SK-N-SH (cell line): Measurements from ENCODE around the gene PFDN5. TPM values are rescaled to one million over a fixed set of nuclear protein-coding genes. Genes with fewer than 3 reads are reported as not detected.

Source experiments
- CTCF ChIA-PET: fragments of 300-600, 350-600 bp; formaldehyde crosslinking; extraction: SDS; loops from one replicate; lab custom pipeline; 2021; lab: Yijun Ruan, JAX
- POLR2A ChIA-PET: fragments of 350-600 bp; sonication (Branson Sonifier 250); formaldehyde crosslinking; extraction: SDS; loops from one replicate; lab custom pipeline; 2020; ENCODE audit warnings: antibody characterized with exemption, inconsistent platforms; lab: Yijun Ruan, JAX
- DNase-seq: peaks from one replicate; pipeline ENCODE4 v3.0.0; 2012
- H2AFZ ChIP-seq: fragments of 200-600 bp; sonication (generic); 2 replicates; pipeline ENCODE4 v1.8.1; 2016; ENCODE audit warnings: antibody characterized with exemption, mild to moderate bottlenecking, low read depth
- H3F3A ChIP-seq: fragments of 200-600 bp; sonication (generic); replicated peaks from 2 replicates; pipeline ENCODE3; 2016; ENCODE audit warnings: antibody characterized with exemption, mild to moderate bottlenecking; ENCODE audit not compliant: insufficient read depth
- H3K27ac ChIP-seq, 2 experiments: fragments of 200-500 bp in 1 of 2; fragments of 200-600 bp in 1 of 2; sonication (Bioruptor generic) in 1 of 2; sonication (generic), shearing (Covaris generic) in 1 of 2; 2 replicates each; pipeline versions ENCODE4 v1.5.1 to v1.6.1; 2014 to 2016; ENCODE audit warnings: low read depth in 2 of 2, inconsistent platforms in 1 of 2, low read length in 1 of 2, mild to moderate bottlenecking in 1 of 2, mixed read lengths in 1 of 2
- H3K27me3 ChIP-seq: fragments of 200-600 bp; sonication (generic), shearing (Covaris generic); 2 replicates; pipeline ENCODE4 v1.6.1; 2016; ENCODE audit warnings: mixed run types; ENCODE audit not compliant: insufficient read depth
- H3K36me3 ChIP-seq, 2 experiments: fragments of 200-500 bp in 1 of 2; fragments of 200-600 bp in 1 of 2; sonication (Bioruptor generic) in 1 of 2; sonication (generic) in 1 of 2; replicated peaks in 1 of 2; 2 replicates each; pipeline versions ENCODE3 to v1.5.1; 2014 to 2016; ENCODE audit warnings: low read length in 1 of 2, mild to moderate bottlenecking in 1 of 2; ENCODE audit not compliant: insufficient read depth in 2 of 2, control insufficient read depth in 1 of 2
- H3K4me1 ChIP-seq, 2 experiments: fragments of 200-500 bp in 1 of 2; fragments of 200-600 bp in 1 of 2; sonication (Bioruptor generic) in 1 of 2; sonication (generic), shearing (Covaris generic) in 1 of 2; 2 replicates each; pipeline versions ENCODE4 v1.5.1 to v1.6.1; 2014 to 2016; ENCODE audit warnings: low read depth in 1 of 2, low read length in 1 of 2, mixed run types in 1 of 2; ENCODE audit not compliant: insufficient read depth in 2 of 2, control insufficient read depth in 1 of 2
- H3K4me2 ChIP-seq: fragments of 200-600 bp; sonication (generic), shearing (Covaris generic); 2 replicates; pipeline ENCODE4 v1.6.1; 2017; ENCODE audit warnings: mixed run types
- H3K4me3 ChIP-seq, 2 experiments: fragments of 200-500 bp in 1 of 2; fragments of 200-600 bp in 1 of 2; sonication (Bioruptor generic) in 1 of 2; sonication (generic), shearing (Covaris generic) in 1 of 2; 2 replicates each; pipeline versions ENCODE4 v1.5.1 to v1.8.1; 2014 to 2016; ENCODE audit warnings: low read depth in 2 of 2, inconsistent platforms in 1 of 2, low read length in 1 of 2, mild to moderate bottlenecking in 1 of 2, mixed read lengths in 1 of 2, moderate library complexity in 1 of 2
- H3K79me2 ChIP-seq: fragments of 200-600 bp; sonication (generic); 2 replicates; pipeline ENCODE4 v1.8.1; 2017; ENCODE audit warnings: mild to moderate bottlenecking; ENCODE audit not compliant: insufficient read depth
- H3K9ac ChIP-seq: fragments of 200-600 bp; sonication (generic); 2 replicates; pipeline ENCODE4 v1.6.1; 2017; ENCODE audit warnings: mixed run types
- H3K9me2 ChIP-seq: fragments of 200-600 bp; sonication (generic); 2 replicates; pipeline ENCODE4 v1.6.1; 2017; ENCODE audit warnings: mixed run types
- H3K9me3 ChIP-seq: fragments of 200-600 bp; sonication (generic); 2 replicates; pipeline ENCODE4 v1.6.1; 2017; ENCODE audit warnings: mixed run types, mild to moderate bottlenecking, moderate library complexity
- H4K20me1 ChIP-seq: fragments of 200-600 bp; sonication (generic); 2 replicates; pipeline ENCODE4 v1.6.1; 2017; ENCODE audit warnings: mild to moderate bottlenecking, mixed run types; ENCODE audit not compliant: insufficient read depth
- FOSL2 ChIP-seq: IDR thresholded peaks from 2 replicates; pipeline ENCODE4 v1.4.0; 2012; ENCODE audit warnings: low read depth, mild to moderate bottlenecking, moderate library complexity, borderline replicate concordance
- GATA2 ChIP-seq: sonication (generic); formaldehyde crosslinking; IDR thresholded peaks from 2 replicates; pipeline ENCODE4 v1.5.0; 2020; ENCODE audit warnings: mild to moderate bottlenecking, missing genetic modification reagents
- IRF3 ChIP-seq: fragments of 150-350 bp; IDR thresholded peaks from 2 replicates; pipeline ENCODE4 v1.6.1; 2016; ENCODE audit warnings: mild to moderate bottlenecking, low read depth, low read length
- JUND ChIP-seq: IDR thresholded peaks from 2 replicates; pipeline ENCODE4 v1.4.0; 2012
- NRF1 ChIP-seq: IDR thresholded peaks from 2 replicates; pipeline ENCODE4 v1.6.1; 2012; ENCODE audit warnings: low read depth, mild to moderate bottlenecking, low read length
- PBX3 ChIP-seq: IDR thresholded peaks from 2 replicates; pipeline ENCODE4; 2012
- REST ChIP-seq: IDR thresholded peaks from 2 replicates; pipeline ENCODE4 v1.6.1; 2012; ENCODE audit warnings: mild to moderate bottlenecking, low read depth, low read length, moderate library complexity
- TCF12 ChIP-seq: IDR thresholded peaks from 2 replicates; pipeline ENCODE4 v1.4.0; 2012
- TEAD4 ChIP-seq: IDR thresholded peaks from 2 replicates; pipeline ENCODE4 v1.4.0; 2012; ENCODE audit warnings: mild to moderate bottlenecking, borderline replicate concordance; ENCODE audit not compliant: insufficient read depth
- YY1 ChIP-seq: IDR thresholded peaks from 2 replicates; pipeline ENCODE4 v1.4.0; 2012; ENCODE audit warnings: low read depth, mild to moderate bottlenecking
- WGBS: methylation state at CpG from one replicate; pipeline ENCODE4 v1.1.6; 2017; ENCODE audit warnings: low lambda C conversion rate; 5-methylcytosine and 5-hydroxymethylcytosine counted together
- polyA plus RNA-seq, 3 experiments: library from polyadenylated mRNA; depleted of rRNA; stranded (reverse); fragments of >200 nt; gene quantifications; 2 replicates each; pipeline ENCODE4 v1.2.3, GENCODE V29; 2012

The PFDN5 gene
- polyA plus RNA-seq, 1 of the 3 experiments (the other 2 are of a cell fraction), result 1,198 TPM

GRCh38 chr12:53290661-53291060 lies 4.7 kb upstream of the PFDN5 start:
- no peaks in the 10 kb centered on the region for H4K20me1 ChIP-seq
- no peak overlapping the region for H3K4me3 ChIP-seq
- peaks cover 3% of the 10 kb centered on the region for H3K79me2 ChIP-seq
- CTCF ChIA-PET, result interaction anchor here (1.0 to 19.2 kb wide), 5 partner anchors 23 to 132 kb away, joined by 4 to 363 read pairs (median 8); partner anchors contain the start of genes AAAS and ESPL1
- H3K4me2 ChIP-seq, result peak overlapping the region; percentile 61
- TF ChIP-seq FOSL2 (no peak), GATA2 (CRISPR knock-in tag) (no peak), REST (no peak)
- no peaks in the 10 kb centered on the region for H3K9me2 ChIP-seq
- peaks cover 3 to 9% of the 10 kb centered on the region in 2 experiments for H3K36me3 ChIP-seq
- no peaks in the 10 kb centered on the region for H3K27me3 ChIP-seq
- no peak overlapping the region for H3K9ac ChIP-seq
- peak overlapping the region in 1 of 2 experiments; percentile 87; a peak in 2 of 4 replicates for H3K27ac ChIP-seq
- peaks cover 36% of the 10 kb centered on the region for H3F3A ChIP-seq
- peaks cover 4 to 19% of the 10 kb centered on the region in 2 experiments; a peak in 2 of 4 replicates for H3K4me1 ChIP-seq
- no peaks in the 10 kb centered on the region for H3K9me3 ChIP-seq
- H2AFZ ChIP-seq, result peak overlapping the region; percentile 56; the same call in 1 of the 2 replicates
- POLR2A ChIA-PET, result no interaction called here
- no peak for DNase-seq
- 76% methylated on average over 9 of the region's 9 CpGs for WGBS

GRCh38 chr12:53292426-53292825 lies 2.9 kb upstream of the PFDN5 start:
- POLR2A ChIA-PET, result no interaction called here
- no peaks in the 10 kb centered on the region for H4K20me1 ChIP-seq
- H3K9me3 ChIP-seq, result no peaks in the 10 kb centered on the region
- H2AFZ ChIP-seq, result no peak overlapping the region
- no peaks in the 10 kb centered on the region for H3K27me3 ChIP-seq
- H3K36me3 ChIP-seq, result peaks cover 7 to 9% of the 10 kb centered on the region in 2 experiments
- TF ChIP-seq REST (no peak), IRF3 (no peak), JUND (no peak), TEAD4 (no peak), TCF12 (no peak), YY1 (no peak), NRF1 (no peak), PBX3 (no peak)
- CTCF ChIA-PET, result interaction anchor here (0.6 to 19.2 kb wide), 8 partner anchors 14 to 1272 kb away, joined by 3 to 363 read pairs (median 5); partner anchors contain the start of gene ESPL1
- H3K9ac ChIP-seq, result no peak overlapping the region
- no peak overlapping the region for H3K4me2 ChIP-seq
- peaks cover 4 to 19% of the 10 kb centered on the region in 2 experiments; a peak in 2 of 4 replicates for H3K4me1 ChIP-seq
- no peak overlapping the region for H3K27ac ChIP-seq
- no peak overlapping the region for H3K4me3 ChIP-seq
- DNase-seq, result no peak
- H3F3A ChIP-seq, result peaks cover 40% of the 10 kb centered on the region
- H3K9me2 ChIP-seq, result no peaks in the 10 kb centered on the region
- H3K79me2 ChIP-seq, result peaks cover 21% of the 10 kb centered on the region
